Ectodermal cell (in vitro differentiated cells): Measurements from ENCODE around the gene CREG2.

ENCODE experiments used
- H3K27ac ChIP-seq: 2 replicates; pipeline ENCODE4 v1.7.0; 2013; ENCODE audit warnings: mild to moderate bottlenecking, low read depth, low read length; ENCODE audit not compliant: insufficient read depth, poor library complexity, severe bottlenecking
- H3K27me3 ChIP-seq: 2 replicates; pipeline ENCODE4 v1.7.0; 2013; ENCODE audit warnings: mild to moderate bottlenecking, low read length; ENCODE audit not compliant: insufficient read depth, control insufficient read depth, poor library complexity, severe bottlenecking
- H3K36me3 ChIP-seq: one replicate; pipeline ENCODE4 v1.7.0; 2013; ENCODE audit warnings: low read length; ENCODE audit not compliant: control insufficient read depth, insufficient read depth
- H3K4me1 ChIP-seq: one replicate; pipeline ENCODE4 v1.7.0; 2013; ENCODE audit warnings: low read length; ENCODE audit not compliant: control insufficient read depth, insufficient read depth
- H3K4me3 ChIP-seq: 2 replicates; pipeline ENCODE4 v1.7.0; 2013; ENCODE audit warnings: low read depth, low read length, control low read depth; ENCODE audit not compliant: insufficient read depth
- H3K9me3 ChIP-seq: 2 replicates; pipeline ENCODE4 v1.7.0; 2013; ENCODE audit warnings: mild to moderate bottlenecking, low read length, moderate library complexity; ENCODE audit not compliant: control insufficient read depth
- WGBS, 2 experiments: methylation state at CpG; one replicate each; pipeline ENCODE4 v1.1.7; 2013; ENCODE audit warnings: missing lambda C conversion rate in 2 of 2; 5-methylcytosine and 5-hydroxymethylcytosine counted together

Gene CREG2

GRCh38 chr2:101399021-101399799 lies 11.9 kb upstream of the CREG2 start:
- Histone ChIP-seq H3K4me1 (peaks cover 15% of the 10 kb centered on the region), H3K4me3 (no peak overlapping the region), H3K27me3 (no peaks in the 10 kb centered on the region), H3K9me3 (no peaks in the 10 kb centered on the region), H3K36me3 (no peaks in the 10 kb centered on the region), H3K27ac (no peak overlapping the region)
- 86 to 93% methylated on average over 11 of the region's 11 CpGs for WGBS, 2 experiments

GRCh38 chr2:101398116-101398821 lies 11.0 kb upstream of the CREG2 start:
- WGBS, 2 experiments = 76 to 78% methylated on average over 9 to 10 of the region's 10 CpGs
- H3K4me1 ChIP-seq = peaks cover 15% of the 10 kb centered on the region
- H3K27ac ChIP-seq = no peak overlapping the region
- H3K9me3 ChIP-seq = no peaks in the 10 kb centered on the region
- no peaks in the 10 kb centered on the region for H3K27me3 ChIP-seq
- no peaks in the 10 kb centered on the region for H3K36me3 ChIP-seq
- no peak overlapping the region for H3K4me3 ChIP-seq

- Histone ChIP-seq H3K4me3 (no peak overlapping the region), H3K36me3 (no peaks in the 10 kb centered on the region), H3K4me1 (peaks cover 15% of the 10 kb centered on the region), H3K27ac (no peak overlapping the region), H3K9me3 (no peaks in the 10 kb centered on the region), H3K27me3 (no peaks in the 10 kb centered on the region)
- 96 to 100% methylated on average over 1 of the region's 2 CpGs for WGBS, 2 experiments
Observed at GRCh38 chr2:101396316-101396717, 9.0 kb upstream of the CREG2 start.

GRCh38 chr2:101395545-101396315 lies 8.4 kb upstream of the CREG2 start:
- Histone ChIP-seq H3K4me3 (no peak overlapping the region), H3K27ac (no peak overlapping the region), H3K27me3 (no peaks in the 10 kb centered on the region), H3K9me3 (no peaks in the 10 kb centered on the region), H3K36me3 (no peaks in the 10 kb centered on the region), H3K4me1 (peaks cover 12% of the 10 kb centered on the region)
- 90 to 95% methylated on average over 6 of the region's 6 CpGs for WGBS, 2 experiments

- H3K9me3 ChIP-seq = no peaks in the 10 kb centered on the region
- H3K27me3 ChIP-seq = peaks cover 46% of the 10 kb centered on the region
- no peaks in the 10 kb centered on the region for H3K36me3 ChIP-seq
- no peaks in the 10 kb centered on the region for H3K4me1 ChIP-seq
- no peak overlapping the region for H3K4me3 ChIP-seq
- no peak overlapping the region for H3K27ac ChIP-seq
- WGBS, 2 experiments = 48 to 54% methylated on average over 4 of the region's 4 CpGs
Observed at GRCh38 chr2:101388232-101388631, 929 bp upstream of the CREG2 start.

- Histone ChIP-seq H3K4me1 (peaks cover 7% of the 10 kb centered on the region), H3K4me3 (peak overlapping the region; percentile 47), H3K27me3 (peaks cover 46% of the 10 kb centered on the region), H3K36me3 (no peaks in the 10 kb centered on the region), H3K9me3 (no peaks in the 10 kb centered on the region), H3K27ac (no peak overlapping the region)
- 2 to 3% methylated on average over 45 of the region's 45 CpGs for WGBS, 2 experiments
Observed at GRCh38 chr2:101386599-101387150, 628 bp downstream of the CREG2 start.

GRCh38 chr2:101383016-101383541 lies 4.2 kb downstream of the CREG2 start:
- H3K4me3 ChIP-seq = no peak overlapping the region
- H3K4me1 ChIP-seq = peaks cover 7% of the 10 kb centered on the region
- no peaks in the 10 kb centered on the region for H3K36me3 ChIP-seq
- H3K27ac ChIP-seq = no peak overlapping the region
- WGBS, 2 experiments = 81 to 82% methylated on average over 7 of the region's 7 CpGs
- no peaks in the 10 kb centered on the region for H3K9me3 ChIP-seq
- H3K27me3 ChIP-seq = peaks cover 35% of the 10 kb centered on the region

- H3K4me3 ChIP-seq = no peak overlapping the region
- H3K27me3 ChIP-seq = peaks cover 29% of the 10 kb centered on the region
- H3K27ac ChIP-seq = no peak overlapping the region
- H3K4me1 ChIP-seq = peaks cover 7% of the 10 kb centered on the region
- 54 to 79% methylated on average over 2 of the region's 2 CpGs for WGBS, 2 experiments
- no peaks in the 10 kb centered on the region for H3K9me3 ChIP-seq
- H3K36me3 ChIP-seq = no peaks in the 10 kb centered on the region
Observed at GRCh38 chr2:101382442-101382841, 4.9 kb downstream of the CREG2 start.

GRCh38 chr2:101380376-101380775 lies 6.9 kb downstream of the CREG2 start:
- H3K27ac ChIP-seq = no peak overlapping the region
- no peak overlapping the region for H3K4me3 ChIP-seq
- 89% methylated on average over 11 of the region's 11 CpGs for WGBS, 2 experiments
- H3K36me3 ChIP-seq = no peaks in the 10 kb centered on the region
- no peaks in the 10 kb centered on the region for H3K9me3 ChIP-seq
- peaks cover 8% of the 10 kb centered on the region for H3K27me3 ChIP-seq
- H3K4me1 ChIP-seq = peaks cover 7% of the 10 kb centered on the region
